HG03565 (cell line): ENCODE results near the gene NRCAM.

Experiments used
- ATAC-seq: cut with Tn5 transposase; IDR thresholded peaks from one replicate; pipeline ENCODE4 v1.9.1; 2021; ENCODE audit warnings: mild to moderate bottlenecking, moderate library complexity; ENCODE audit not compliant: unreplicated experiment

Gene NRCAM

GRCh38 chr7:108254259-108254658 lies 202.0 kb downstream of the NRCAM start:
- no peak for ATAC-seq

DNA sequence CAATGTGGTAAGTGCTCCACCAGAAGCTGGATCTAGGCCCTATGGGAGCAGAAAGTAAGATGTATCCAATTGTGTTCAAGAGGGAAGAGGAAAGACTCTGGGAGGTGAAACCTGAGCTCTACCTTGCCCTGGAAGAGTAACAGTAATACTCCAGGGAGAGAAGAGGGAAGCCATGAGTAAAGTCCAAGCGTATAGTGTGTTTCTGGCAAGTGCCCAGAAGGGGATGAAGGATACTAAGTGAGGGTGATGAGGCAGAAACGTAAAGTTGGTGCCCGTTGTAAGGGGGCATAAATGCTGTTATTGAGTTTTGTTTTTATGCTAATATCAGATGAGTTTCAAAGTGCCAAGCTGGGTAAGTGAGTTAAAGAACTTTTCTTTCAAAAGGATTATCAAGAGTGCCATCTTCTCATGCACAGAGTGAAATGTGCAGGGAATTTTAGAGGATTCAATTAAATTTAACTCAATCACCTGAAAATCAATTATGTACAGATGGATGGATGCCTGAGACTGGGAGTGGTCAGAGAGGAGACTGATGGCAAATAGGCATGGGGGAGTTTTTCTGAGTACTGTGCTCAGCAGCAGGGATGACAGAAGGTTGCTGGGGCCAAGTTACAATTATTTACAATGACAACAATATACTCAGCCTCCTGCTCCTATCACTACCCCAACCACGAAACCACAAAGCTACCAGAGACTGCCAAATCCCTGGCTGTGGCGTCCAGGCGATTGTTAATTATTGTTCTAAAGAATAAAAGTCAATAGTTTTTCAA lies 202.8 kb downstream of the NRCAM start:
- no peak for ATAC-seq

- no peak for ATAC-seq
Measured at GRCh38 chr7:108252177-108252576, 204.1 kb downstream of the NRCAM start.

- no peak for ATAC-seq
Measured at GRCh38 chr7:108251700-108252099, 204.5 kb downstream of the NRCAM start.

- ATAC-seq = no peak
Measured at GRCh38 chr7:108249453-108249852, 206.8 kb downstream of the NRCAM start.

GRCh38 chr7:108248821-108249220 lies 207.4 kb downstream of the NRCAM start:
- no peak for ATAC-seq

DNA sequence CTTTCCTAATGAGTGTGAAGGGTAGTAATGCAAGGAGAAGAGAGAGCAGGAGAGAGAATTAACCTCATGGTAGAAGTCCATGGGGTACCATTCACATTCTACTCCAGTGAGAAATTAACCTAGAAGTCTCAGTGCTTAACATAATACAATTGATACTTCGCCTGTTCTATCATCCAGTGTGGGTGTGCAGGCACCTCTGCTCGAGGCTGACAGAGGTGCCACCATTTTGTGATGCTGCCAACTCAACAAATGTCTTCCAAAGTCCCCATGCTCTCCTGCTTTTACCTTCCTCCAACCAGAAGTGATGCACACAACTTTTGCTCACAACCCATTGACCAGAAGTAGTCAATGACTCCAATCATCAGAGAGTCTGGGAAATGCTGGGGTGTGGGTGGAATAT lies 207.8 kb downstream of the NRCAM start:
- ATAC-seq = no peak

- no peak for ATAC-seq
Measured at GRCh38 chr7:108247614-108248013, 208.6 kb downstream of the NRCAM start.

- peak; percentile 71 for ATAC-seq
Measured at GRCh38 chr7:108246227-108246837, 209.9 kb downstream of the NRCAM start.

DNA sequence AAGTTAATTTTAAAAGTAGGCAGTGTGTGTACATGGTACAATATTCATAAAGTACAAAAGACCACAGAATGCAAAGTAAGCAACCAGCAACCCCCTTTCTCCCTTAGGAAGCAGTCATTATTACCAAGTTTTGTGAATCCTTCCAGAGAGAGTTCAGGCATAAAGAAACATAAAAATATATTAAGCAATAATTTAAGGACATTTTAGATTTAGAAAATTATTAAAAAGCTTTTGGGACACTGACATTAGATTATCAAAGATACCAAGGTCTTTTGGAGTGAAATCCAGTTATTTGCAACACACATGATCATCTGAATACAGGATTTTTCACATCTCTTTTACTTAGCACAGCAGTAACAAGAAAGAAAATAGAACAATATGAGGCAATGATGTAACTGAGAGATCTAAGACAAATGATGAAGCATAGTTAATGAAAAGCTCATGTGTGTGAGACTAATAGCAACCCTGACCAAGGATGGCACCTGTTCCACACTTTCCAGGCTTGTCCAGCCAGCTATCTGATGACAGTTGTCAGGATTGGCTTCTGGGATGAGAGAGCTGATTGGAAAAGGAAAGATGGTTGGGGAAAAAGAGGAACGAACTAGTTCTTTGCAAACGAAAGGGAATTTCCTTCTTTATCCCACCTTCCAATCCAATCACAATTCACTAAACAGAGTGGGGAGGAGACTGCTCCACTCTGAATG lies 210.6 kb downstream of the NRCAM start:
- ATAC-seq = no peak

GRCh38 chr7:108244110-108244509 lies 212.1 kb downstream of the NRCAM start:
- ATAC-seq = no peak

- ATAC-seq = no peak
Measured at GRCh38 chr7:108239501-108240225, 216.6 kb downstream of the NRCAM start.

DNA sequence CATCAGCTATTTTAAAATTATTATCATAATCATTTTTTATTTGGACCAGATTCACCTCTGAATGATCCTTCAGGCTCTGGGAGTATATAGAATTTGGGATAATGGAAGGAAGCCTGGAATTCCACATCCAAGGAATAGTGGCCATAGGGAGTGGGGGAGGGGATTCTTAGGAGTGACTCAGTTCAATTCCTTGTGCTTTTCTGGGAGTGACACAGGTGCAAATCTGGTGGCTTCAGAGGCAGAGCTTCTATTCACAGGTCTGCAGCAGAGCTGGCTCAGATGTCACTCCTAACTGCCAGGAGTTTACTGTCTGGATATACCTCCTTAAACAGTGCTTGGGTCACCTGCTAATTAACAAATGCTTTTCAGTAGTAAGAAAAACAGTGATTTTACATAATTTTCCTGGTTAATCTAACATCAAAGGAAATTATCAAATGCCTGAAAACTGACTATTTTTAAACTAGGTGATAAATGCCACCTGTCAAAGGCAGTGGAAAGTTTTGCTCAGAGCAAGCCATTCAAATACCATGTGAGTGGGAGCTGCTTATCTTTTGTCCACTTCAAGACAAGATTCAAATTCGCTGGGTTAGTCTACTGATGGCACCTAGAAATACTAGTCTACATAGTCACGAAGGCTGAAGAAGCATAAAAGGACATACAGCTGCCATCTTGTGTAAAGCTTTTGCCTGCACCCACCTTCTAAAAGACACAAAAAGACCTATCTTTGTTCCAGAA lies 219.4 kb downstream of the NRCAM start:
- ATAC-seq = no peak

- ATAC-seq = no peak
Measured at GRCh38 chr7:108235451-108236061, 220.7 kb downstream of the NRCAM start.

- no peak for ATAC-seq
Measured at GRCh38 chr7:108234971-108235450, 221.2 kb downstream of the NRCAM start.

GRCh38 chr7:108234281-108234680 lies 222.0 kb downstream of the NRCAM start:
- ATAC-seq = no peak

- no peak for ATAC-seq
Measured at GRCh38 chr7:108232076-108232475, 224.2 kb downstream of the NRCAM start.

- no peak for ATAC-seq
Measured at GRCh38 chr7:108231221-108231620, 225.0 kb downstream of the NRCAM start.

DNA sequence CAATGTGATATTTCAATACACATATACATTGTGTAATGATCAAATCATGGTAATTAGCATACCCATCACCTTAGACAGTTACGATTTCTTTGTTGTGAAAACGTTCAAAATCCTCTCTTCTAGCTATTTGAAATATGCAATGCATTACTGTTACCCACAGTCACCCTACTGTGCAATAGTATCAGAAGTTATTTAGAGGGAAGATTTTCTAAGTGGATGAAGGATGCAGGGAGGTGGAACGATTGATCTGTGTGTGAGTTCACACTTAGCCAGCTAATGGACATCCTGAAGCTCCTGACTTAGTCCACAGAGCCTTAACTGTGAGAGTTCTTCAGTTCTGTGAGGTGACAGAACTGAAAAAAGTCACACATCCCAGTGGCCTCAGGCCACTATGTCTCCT lies 228.9 kb downstream of the NRCAM start:
- no peak for ATAC-seq

DNA sequence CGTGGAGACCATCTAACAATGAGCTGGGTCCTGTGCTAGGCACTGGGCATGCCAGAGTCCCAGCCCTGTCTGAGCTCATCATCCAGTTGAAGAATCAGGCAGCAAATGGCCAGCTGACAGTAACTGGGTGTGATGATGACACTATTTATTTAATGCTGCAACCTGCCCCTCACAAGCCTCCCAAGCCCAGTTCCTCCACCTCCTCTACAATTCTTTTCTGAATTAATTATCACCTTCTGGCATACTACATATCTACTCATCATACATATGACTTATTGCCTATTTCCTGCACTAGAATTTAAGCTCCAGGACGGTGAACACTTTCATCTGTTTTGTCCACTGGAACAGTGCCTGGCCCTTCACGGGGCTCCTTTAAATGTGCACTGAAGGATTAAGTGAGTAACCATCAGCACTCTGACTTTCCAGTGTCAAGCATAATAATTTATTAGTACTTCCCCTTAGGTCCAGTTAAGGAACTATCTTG lies 229.4 kb downstream of the NRCAM start:
- no peak for ATAC-seq
